Neural progenitor cell (in vitro differentiated cells): ENCODE results near the gene GRIN2D.

Experiments used
- CTCF ChIP-seq: fragments of 200-600 bp; sonication (generic); IDR thresholded peaks from 2 replicates; pipeline ENCODE4 v1.5.1; 2017; ENCODE audit warnings: antibody characterized with exemption, mild to moderate bottlenecking
- EZH2 ChIP-seq: fragments of 200-600 bp; sonication (generic); IDR thresholded peaks from 2 replicates; pipeline ENCODE4 v1.6.1; 2017; ENCODE audit warnings: antibody characterized with exemption, mild to moderate bottlenecking, moderate library complexity
- EZH2phosphoT487 ChIP-seq: fragments of 200-600 bp; sonication (generic); IDR thresholded peaks from 2 replicates; pipeline ENCODE4 v1.6.1; 2017; ENCODE audit warnings: antibody characterized with exemption

- TF ChIP-seq CTCF (no peak), EZH2phosphoT487 (no peak), EZH2 (no peak)
Measured at GRCh38 chr19:48364598-48365348, 28.7 kb upstream of the GRIN2D start.
